Measurements from ENCODE around the gene CACNA1H.
"Not testable (repeated sequence)": the region's sequence is repeated elsewhere in the genome, so short reads cannot be mapped to it uniquely, and the experiment has no call there.

CACNA1H gene

GRCh38 chr16:1256296-1256873, 103.5 kb downstream of the CACNA1H start:
- H3K9ac ChIP-seq (ENCODE audit: low read length); H3K9me2 ChIP-seq (replicated peaks; ENCODE audit: insufficient read depth, low read length); H3K4me3 ChIP-seq (ENCODE audit: insufficient read depth, low read length, poor library complexity, severe bottlenecking); H3K79me2 ChIP-seq (ENCODE audit: insufficient read depth, low read length); H3F3A ChIP-seq (ENCODE audit: insufficient read depth); H3K27me3 ChIP-seq (ENCODE audit: low read length); H4K20me1 ChIP-seq (ENCODE audit: low read depth, low read length); H2AFZ ChIP-seq (ENCODE audit: low read depth, low read length, severe bottlenecking); H3K9me3 ChIP-seq (ENCODE audit: insufficient read depth, low read length); H3K36me3 ChIP-seq (ENCODE audit: low read length); H3K4me2 ChIP-seq (ENCODE audit: low read depth, low read length, poor library complexity, severe bottlenecking); H3K27ac ChIP-seq (ENCODE audit: low read depth, low read length): not testable (repeated sequence)

- H3K9ac ChIP-seq (ENCODE audit: low read length): no peak overlapping the region
- no peaks in the 10 kb centered on the region for H3K36me3 ChIP-seq (ENCODE audit: low read length)
- no peaks in the 10 kb centered on the region for H3K27me3 ChIP-seq (ENCODE audit: low read length)
- no peaks in the 10 kb centered on the region for H3K79me2 ChIP-seq (ENCODE audit: insufficient read depth, low read length)
- no peak overlapping the region for H2AFZ ChIP-seq (ENCODE audit: low read depth, low read length, severe bottlenecking)
- H3K27ac ChIP-seq (ENCODE audit: low read depth, low read length): no peak overlapping the region
- no peaks in the 10 kb centered on the region for H3F3A ChIP-seq (ENCODE audit: insufficient read depth)
- no peak overlapping the region for H3K4me3 ChIP-seq (ENCODE audit: insufficient read depth, low read length, poor library complexity, severe bottlenecking)
- H3K9me2 ChIP-seq (replicated peaks; ENCODE audit: insufficient read depth, low read length): no peaks in the 10 kb centered on the region
- TF ChIP-seq CTCF (IDR thresholded peaks at IDR 0.05; ENCODE audit: insufficient read depth, low read length, poor library complexity, severe bottlenecking): no peak
- no peak for TF ChIP-seq EZH2phosphoT487 (conservative IDR thresholded peaks at IDR 0.05; ENCODE audit: low read length)
- H3K9me3 ChIP-seq (ENCODE audit: insufficient read depth, low read length): no peaks in the 10 kb centered on the region
- H3K4me2 ChIP-seq (ENCODE audit: low read depth, low read length, poor library complexity, severe bottlenecking): no peak overlapping the region
- H4K20me1 ChIP-seq (ENCODE audit: low read depth, low read length): no peaks in the 10 kb centered on the region
Observed at GRCh38 chr16:1256874-1257322, 104.0 kb downstream of the CACNA1H start.

- H3K79me2 ChIP-seq (ENCODE audit: insufficient read depth, low read length): no peaks in the 10 kb centered on the region
- no peak overlapping the region for H3K27ac ChIP-seq (ENCODE audit: low read depth, low read length)
- H3K9me2 ChIP-seq (replicated peaks; ENCODE audit: insufficient read depth, low read length): no peaks in the 10 kb centered on the region
- TF ChIP-seq CTCF (IDR thresholded peaks at IDR 0.05; ENCODE audit: insufficient read depth, low read length, poor library complexity, severe bottlenecking): no peak
- no peak for TF ChIP-seq EZH2phosphoT487 (conservative IDR thresholded peaks at IDR 0.05; ENCODE audit: low read length)
- H4K20me1 ChIP-seq (ENCODE audit: low read depth, low read length): no peaks in the 10 kb centered on the region
- H3K9me3 ChIP-seq (ENCODE audit: insufficient read depth, low read length): no peaks in the 10 kb centered on the region
- H3K4me2 ChIP-seq (ENCODE audit: low read depth, low read length, poor library complexity, severe bottlenecking): no peak overlapping the region
- no peaks in the 10 kb centered on the region for H3K27me3 ChIP-seq (ENCODE audit: low read length)
- no peak overlapping the region for H3K9ac ChIP-seq (ENCODE audit: low read length)
- no peaks in the 10 kb centered on the region for H3K36me3 ChIP-seq (ENCODE audit: low read length)
- H3F3A ChIP-seq (ENCODE audit: insufficient read depth): no peaks in the 10 kb centered on the region
- H2AFZ ChIP-seq (ENCODE audit: low read depth, low read length, severe bottlenecking): no peak overlapping the region
- H3K4me3 ChIP-seq (ENCODE audit: insufficient read depth, low read length, poor library complexity, severe bottlenecking): no peak overlapping the region
Observed at GRCh38 chr16:1257561-1258224, 104.8 kb downstream of the CACNA1H start.

GRCh38 chr16:1258225-1258600, 105.3 kb downstream of the CACNA1H start:
- H3K4me3 ChIP-seq (ENCODE audit: insufficient read depth, low read length, poor library complexity, severe bottlenecking): no peak overlapping the region
- no peaks in the 10 kb centered on the region for H3F3A ChIP-seq (ENCODE audit: insufficient read depth)
- no peak overlapping the region for H3K9ac ChIP-seq (ENCODE audit: low read length)
- H3K36me3 ChIP-seq (ENCODE audit: low read length): no peaks in the 10 kb centered on the region
- H3K9me3 ChIP-seq (ENCODE audit: insufficient read depth, low read length): no peaks in the 10 kb centered on the region
- no peaks in the 10 kb centered on the region for H3K27me3 ChIP-seq (ENCODE audit: low read length)
- no peak overlapping the region for H2AFZ ChIP-seq (ENCODE audit: low read depth, low read length, severe bottlenecking)
- no peaks in the 10 kb centered on the region for H3K9me2 ChIP-seq (replicated peaks; ENCODE audit: insufficient read depth, low read length)
- H3K27ac ChIP-seq (ENCODE audit: low read depth, low read length): no peak overlapping the region
- no peak overlapping the region for H3K4me2 ChIP-seq (ENCODE audit: low read depth, low read length, poor library complexity, severe bottlenecking)
- no peaks in the 10 kb centered on the region for H3K79me2 ChIP-seq (ENCODE audit: insufficient read depth, low read length)
- no peaks in the 10 kb centered on the region for H4K20me1 ChIP-seq (ENCODE audit: low read depth, low read length)
- TF ChIP-seq CTCF (IDR thresholded peaks at IDR 0.05; ENCODE audit: insufficient read depth, low read length, poor library complexity, severe bottlenecking): no peak
- no peak for TF ChIP-seq EZH2phosphoT487 (conservative IDR thresholded peaks at IDR 0.05; ENCODE audit: low read length)

Measured in SU-DHL-6 (cell line).